C1 segment of cervical spinal cord (tissue), 14 donors: ENCODE results near the gene TRAF1.

Source experiments
- DNase-seq, 14 donors: peaks; one replicate each; lab custom pipeline; 2025; lab: John Stamatoyannopoulos, UW

The TRAF1 gene

DNA sequence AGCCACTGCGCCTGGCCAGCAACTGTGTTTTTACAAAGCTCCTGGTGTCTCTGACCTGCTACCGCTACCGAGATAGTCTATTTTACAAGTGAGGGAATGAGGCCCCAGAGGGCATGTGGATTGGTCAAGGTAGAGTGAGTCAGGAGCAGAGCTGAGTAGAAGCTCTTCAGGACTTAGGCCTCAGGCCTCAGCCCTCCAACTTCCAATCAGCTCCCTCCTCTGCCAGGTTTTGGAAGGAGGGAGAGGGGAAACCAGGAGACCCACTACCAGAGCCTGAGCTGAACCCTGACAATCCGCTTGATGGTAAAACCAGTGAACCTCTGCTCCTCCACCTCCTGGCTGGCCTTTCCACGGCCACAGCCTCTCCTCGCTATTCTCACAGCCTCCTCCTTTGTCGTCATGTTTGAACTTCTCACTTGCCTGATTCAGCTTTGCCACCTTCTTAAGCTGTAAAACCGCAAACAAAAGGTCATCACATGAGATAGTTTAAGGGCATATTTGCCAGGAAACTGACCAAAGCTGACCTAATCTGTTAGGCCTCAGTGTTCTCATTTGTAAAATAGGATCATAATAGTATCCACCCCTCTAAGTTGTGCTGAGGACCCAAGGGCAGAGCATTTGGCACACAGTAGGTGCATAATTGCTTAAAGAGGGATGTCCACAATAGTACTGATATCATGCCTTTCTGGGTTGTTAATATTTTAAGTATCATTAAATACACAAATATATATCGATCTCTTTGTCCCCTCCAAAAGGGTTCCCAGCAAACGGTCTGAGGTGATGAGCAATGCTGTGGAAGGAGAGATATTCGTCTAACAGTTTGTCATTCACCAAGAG is 1.7 kb downstream of the TRAF1 start:
- no peak for DNase-seq

DNA sequence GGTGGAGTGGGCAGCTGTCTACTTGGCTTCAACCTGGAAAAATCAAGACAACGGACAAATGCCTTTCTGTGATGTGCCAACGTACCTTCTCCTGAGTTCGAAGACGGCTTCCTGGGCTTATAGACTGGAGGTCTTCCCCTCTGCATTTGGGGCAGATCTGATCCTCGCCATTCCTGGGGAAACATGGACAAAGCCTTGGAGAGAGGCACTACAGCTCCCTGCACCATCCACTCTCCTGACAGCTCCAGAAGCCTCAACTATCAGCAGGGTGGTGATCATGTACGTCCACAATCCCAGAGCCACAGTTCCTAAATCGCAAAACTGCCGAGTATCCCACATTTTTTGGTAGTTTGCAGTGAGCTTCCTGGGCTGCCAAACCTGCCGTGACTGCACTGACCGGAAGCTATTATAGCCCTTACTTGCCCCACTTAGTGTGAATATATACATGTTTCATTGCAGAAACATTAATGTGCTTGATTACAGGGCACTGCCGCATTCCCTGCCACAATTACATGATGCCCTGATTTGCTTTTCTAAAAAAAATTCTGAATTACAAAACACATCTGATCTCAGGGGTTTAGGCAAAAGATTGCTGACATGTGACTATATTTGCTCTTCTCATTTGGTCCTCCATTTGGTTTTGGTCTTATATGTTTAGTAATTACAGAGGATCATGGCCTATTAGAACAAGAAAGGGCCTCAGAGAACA is 2.8 kb downstream of the TRAF1 start:
- DNase-seq, result no peak

DNA sequence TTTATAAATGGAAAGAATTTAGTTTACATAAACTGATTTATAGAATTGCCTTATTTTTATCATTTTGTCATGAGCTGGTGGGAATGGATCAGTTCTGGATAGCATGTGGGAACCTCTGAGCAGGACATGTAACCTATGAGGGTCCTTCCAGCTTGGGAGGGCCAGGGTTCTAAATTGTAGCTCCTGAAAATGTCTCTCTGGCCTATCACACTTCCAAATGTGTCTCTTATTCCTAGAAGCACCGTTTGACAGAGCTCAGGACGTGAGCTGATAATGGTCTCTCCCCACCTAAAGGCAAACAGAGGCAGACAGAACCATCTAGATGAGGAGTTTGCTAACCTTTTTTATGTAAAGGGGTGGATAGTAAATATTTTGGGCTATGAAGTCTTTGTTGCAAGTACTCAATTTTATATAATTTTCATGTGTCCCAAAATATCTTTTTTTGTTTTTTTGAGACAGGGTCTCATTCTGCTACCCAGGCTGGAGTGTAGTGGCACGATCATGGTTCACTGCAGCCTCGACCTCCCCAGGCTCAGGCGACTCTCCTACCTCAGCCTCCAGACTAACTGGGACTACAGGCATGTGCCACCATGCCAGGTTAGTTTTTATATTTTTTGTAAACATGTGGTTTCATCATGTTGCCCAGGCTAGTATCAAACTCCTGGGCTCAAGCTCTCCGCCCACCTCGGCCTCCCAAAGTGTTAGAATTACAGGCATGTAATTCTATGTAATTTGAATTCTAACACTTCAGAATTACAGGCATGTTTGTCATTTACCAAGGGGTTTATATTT is 4.0 kb downstream of the TRAF1 start:
- no peak for DNase-seq

DNA sequence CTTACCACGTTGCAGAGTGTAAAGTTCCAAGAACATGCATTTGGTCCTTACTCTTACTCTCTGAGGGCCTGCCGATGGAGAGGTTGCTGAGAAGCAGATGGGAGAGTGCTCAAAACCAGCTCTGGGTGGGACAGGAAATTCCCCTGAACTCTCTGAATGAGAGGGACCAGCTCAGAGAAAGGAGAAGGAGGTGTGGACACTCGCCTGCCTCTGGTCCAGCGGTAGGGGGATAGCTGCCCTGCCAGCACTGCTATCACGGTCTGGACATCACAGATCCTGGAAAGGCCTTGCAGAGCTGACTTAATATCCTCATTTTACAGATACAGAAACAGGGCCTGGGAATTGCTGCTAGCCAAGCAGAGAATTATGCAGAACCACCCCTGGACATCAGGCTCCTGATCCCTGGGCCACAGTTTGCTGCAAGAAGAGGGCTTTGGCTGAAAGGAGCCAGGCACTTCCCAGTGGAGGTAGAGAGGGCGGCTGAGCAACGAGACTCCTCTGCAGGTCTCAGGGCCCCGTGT is 4.9 kb downstream of the TRAF1 start:
- DNase-seq, result no peak

DNA sequence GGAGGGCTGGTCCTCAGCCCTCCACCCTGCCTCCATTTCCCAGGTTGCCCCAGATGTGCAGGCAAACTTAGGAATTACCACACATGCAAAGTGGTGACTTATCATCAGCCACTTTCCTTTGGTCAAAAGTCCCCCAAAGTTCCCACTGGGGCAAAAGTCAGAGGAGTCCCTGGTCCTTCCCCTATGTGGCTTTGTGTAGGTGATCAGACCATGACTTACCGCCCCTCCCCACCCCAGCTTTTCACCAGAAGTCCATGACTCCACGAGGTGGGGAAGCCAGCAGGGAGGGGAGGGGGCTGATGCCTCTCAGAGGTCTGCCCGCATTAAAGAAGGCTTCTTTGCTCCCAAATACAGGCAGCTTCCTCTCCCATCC is 5.8 kb downstream of the TRAF1 start:
- no peak for DNase-seq

GRCh38 chr9:120919843-120920805 is 6.5 kb downstream of the TRAF1 start:
- DNase-seq, result no peak

- peak in 1 of 14 donors; percentile 41 for DNase-seq
Observed at GRCh38 chr9:120918931-120919842, 7.4 kb downstream of the TRAF1 start.

DNA sequence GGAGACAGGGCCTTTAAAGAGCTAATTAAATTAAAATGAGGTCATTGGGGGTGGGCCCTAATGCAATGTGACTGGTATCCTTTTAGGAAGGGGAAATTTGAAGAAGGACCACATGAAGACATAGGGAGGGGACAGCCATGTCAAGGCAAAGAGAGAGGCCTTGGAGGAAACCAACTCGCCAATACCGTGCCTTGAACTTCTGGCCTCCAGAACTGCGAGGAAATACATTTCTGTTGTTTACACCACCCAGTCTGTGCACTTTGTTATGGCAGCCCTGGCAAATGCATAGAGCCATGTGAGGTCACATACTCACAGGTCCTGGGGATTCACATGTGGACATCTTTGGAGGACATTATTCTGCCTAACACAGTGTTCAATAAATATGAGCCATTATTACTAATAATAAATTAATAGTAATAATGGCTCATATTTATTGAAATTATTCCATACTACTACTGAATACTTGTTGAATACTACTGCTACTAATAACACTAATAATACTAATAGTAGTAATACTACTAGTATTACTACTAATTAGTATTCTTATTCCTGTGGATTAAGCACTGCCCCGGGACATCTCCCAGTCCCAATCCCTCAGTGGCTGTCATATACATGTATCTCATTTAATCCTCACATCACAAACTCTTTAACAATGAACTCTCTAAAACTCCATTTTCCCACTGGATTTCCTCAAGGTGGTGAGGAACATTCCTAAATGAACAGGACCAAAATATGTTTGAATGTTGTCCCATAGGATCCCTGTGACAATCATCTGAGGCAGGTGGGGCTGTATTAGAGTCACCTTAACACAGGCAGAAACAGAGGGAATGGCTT is 8.4 kb downstream of the TRAF1 start:
- DNase-seq, result no peak

GRCh38 chr9:120916991-120917880 is 9.4 kb downstream of the TRAF1 start:
- no peak for DNase-seq

DNA sequence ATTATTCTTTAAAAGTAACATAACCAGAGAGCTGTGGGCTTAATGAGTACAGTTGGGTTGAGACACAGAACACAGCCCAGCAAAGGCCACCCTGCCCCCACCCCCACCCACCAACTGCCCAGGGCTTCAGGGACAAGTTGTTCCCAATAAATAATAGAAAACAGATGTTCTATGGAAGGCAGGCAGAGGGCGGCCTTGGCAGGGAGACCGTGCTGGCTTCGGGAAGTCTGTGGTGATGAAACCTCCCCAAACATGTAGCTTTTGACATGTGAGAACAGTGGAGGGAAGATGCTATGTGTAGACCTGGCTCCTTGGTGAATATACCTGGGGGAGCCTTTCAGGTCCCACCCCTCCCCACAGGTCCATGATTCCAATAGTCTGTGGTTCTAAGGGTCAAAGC is 10.0 kb downstream of the TRAF1 start:
- DNase-seq, result peak in 8 of 14 donors; percentile 12 to 73 (median 44)

GRCh38 chr9:120915854-120916470 is 10.6 kb downstream of the TRAF1 start:
- peak in 1 of 14 donors; percentile 54 for DNase-seq

DNA sequence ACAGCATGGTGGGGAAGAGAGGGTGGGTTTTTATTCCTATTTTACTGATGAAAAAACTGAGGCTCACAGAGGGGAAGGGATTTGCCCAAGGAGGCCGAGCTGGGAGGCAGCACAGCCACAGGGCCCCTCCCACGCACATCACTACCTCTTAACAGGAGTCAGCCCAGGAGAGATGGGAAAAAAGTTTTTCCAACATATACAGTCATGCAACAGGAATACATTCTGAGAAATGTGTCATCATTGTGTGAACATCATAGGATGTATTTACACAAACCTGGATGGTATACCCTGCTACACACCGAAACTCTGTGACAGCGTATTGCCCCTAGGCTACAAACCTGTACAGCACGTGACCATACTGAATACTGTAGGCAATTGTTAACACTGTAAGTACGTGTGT is 11.6 kb downstream of the TRAF1 start:
- no peak for DNase-seq

DNA sequence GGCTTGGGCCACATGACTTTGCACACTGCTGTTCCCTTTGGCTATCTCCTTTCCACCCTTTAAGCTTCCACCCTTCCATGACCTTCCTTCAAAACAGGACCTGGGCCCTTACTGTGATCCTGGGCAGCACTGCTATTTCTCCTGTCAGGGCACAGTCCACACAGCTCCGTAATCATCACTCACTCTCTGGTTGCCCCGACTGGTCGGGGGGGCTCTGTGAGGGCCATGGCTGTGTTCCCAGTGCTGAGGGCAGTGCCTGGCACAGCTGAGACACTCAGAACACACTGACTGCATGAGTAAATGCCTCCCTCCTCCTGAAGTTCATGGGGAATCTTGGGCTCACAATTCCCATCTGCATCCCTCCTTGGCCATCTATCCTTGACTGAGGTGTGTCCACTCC is 12.2 kb downstream of the TRAF1 start:
- peak in 11 of 14 donors; percentile 33 to 88 (median 69) for DNase-seq

- no peak for DNase-seq
Observed at GRCh38 chr9:120913647-120914264, 12.8 kb downstream of the TRAF1 start.

- no peak for DNase-seq
Observed at GRCh38 chr9:120912958-120913646, 13.5 kb downstream of the TRAF1 start.

- DNase-seq, result no peak
Observed at GRCh38 chr9:120911295-120911837, 15.2 kb downstream of the TRAF1 start.
